Caco-2 (cell line): ENCODE data around the gene ARHGEF16. TPM values are rescaled to one million over a fixed set of nuclear protein-coding genes. Genes with fewer than 3 reads are reported as not detected.

ENCODE experiments used
- BruUV-seq: library from RNA; stranded (reverse); fragments of 400-500 nt; replicated peaks from 2 replicates; lab custom pipeline; 2021; lab: Mats Ljungman, UMichigan
- CTCF ChIA-PET: fragments of 300-600 bp; sonication (Branson Sonifier 250); formaldehyde crosslinking; loops from one replicate; lab custom pipeline; 2022; ENCODE audit warnings: antibody characterized with exemption; lab: Charles Lee
- POLR2A ChIA-PET: fragments of 300-600 bp; sonication (Branson Sonifier 250); formaldehyde crosslinking; loops from one replicate; lab custom pipeline; 2022; ENCODE audit warnings: antibody characterized with exemption; lab: Charles Lee
- DNase-seq, 2 experiments: peaks; one replicate each; pipeline versions ENCODE4 v3.0.0 to v3.0.0-alpha.2; 2020 to 2022
- H3K27me3 ChIP-seq: replicated peaks from 2 replicates; pipeline ENCODE4 v1.6.0; 2011; ENCODE audit warnings: low read length; ENCODE audit not compliant: control insufficient read depth, insufficient read depth
- H3K36me3 ChIP-seq: 2 replicates; pipeline ENCODE4 v1.5.1; 2011; ENCODE audit warnings: low read length; ENCODE audit not compliant: control insufficient read depth, insufficient read depth
- H3K4me1 ChIP-seq: fragments of 250-450 bp; sonication (Bioruptor Pico); 2 replicates; pipeline ENCODE4 v1.5.1; 2020; ENCODE audit warnings: mild to moderate bottlenecking
- H3K4me3 ChIP-seq: 2 replicates; pipeline ENCODE4 v1.5.1; 2011; ENCODE audit warnings: low read depth, mild to moderate bottlenecking, control low read depth, low read length
- H3K9me3 ChIP-seq: fragments of 250-450 bp; sonication (Bioruptor Pico); 2 replicates; pipeline ENCODE4 v1.5.1; 2020; ENCODE audit warnings: mild to moderate bottlenecking, moderate library complexity
- H3K27ac Mint-ChIP-seq: one replicate; pipeline ENCODE4 v1.8.0; 2022; ENCODE audit warnings: mixed read lengths; ENCODE audit not compliant: unreplicated experiment
- H3K27me3 Mint-ChIP-seq: one replicate; pipeline ENCODE4 v1.8.0; 2022; ENCODE audit warnings: mixed read lengths; ENCODE audit not compliant: insufficient read depth, unreplicated experiment
- H3K36me3 Mint-ChIP-seq: one replicate; pipeline ENCODE4 v1.8.0; 2022; ENCODE audit warnings: mild to moderate bottlenecking, mixed read lengths; ENCODE audit not compliant: insufficient read depth, unreplicated experiment
- H3K4me1 Mint-ChIP-seq: one replicate; pipeline ENCODE4 v1.8.0; 2022; ENCODE audit warnings: low read depth, mixed read lengths; ENCODE audit not compliant: unreplicated experiment
- H3K4me3 Mint-ChIP-seq: one replicate; pipeline ENCODE4 v1.8.0; 2022; ENCODE audit warnings: mild to moderate bottlenecking, moderate library complexity, mixed read lengths; ENCODE audit not compliant: unreplicated experiment
- H3K9me3 Mint-ChIP-seq: one replicate; pipeline ENCODE4 v1.8.0; 2022; ENCODE audit warnings: mixed read lengths; ENCODE audit not compliant: unreplicated experiment
- CTCF ChIP-seq, 2 experiments: fragments of 200-600 bp in 1 of 2; IDR thresholded peaks; 1 replicate in 1 of 2; 2 replicates in 1 of 2; pipeline versions ENCODE4 v1.5.1 to v1.8.0; 2011 to 2022; ENCODE audit warnings: antibody characterized with exemption in 1 of 2, control low read depth in 1 of 2, inconsistent platforms in 1 of 2, low read depth in 1 of 2, low read length in 1 of 2, mild to moderate bottlenecking in 1 of 2, moderate library complexity in 1 of 2; ENCODE audit not compliant: insufficient read depth in 1 of 2, severe bottlenecking in 1 of 2, unreplicated experiment in 1 of 2
- intact Hi-C: fragments of 100-400 bp; cut with micrococcal nuclease; formaldehyde crosslinking; loops from one replicate; pipeline ENCODE4 v1.10.0; 2022; ENCODE audit not compliant: unreplicated experiment
- total RNA-seq: library from RNA; stranded (reverse); gene quantifications from 2 replicates; pipeline ENCODE4 v1.2.3, GENCODE V29; 2022

ARHGEF16 gene
- total RNA-seq, 1 experiment from 2014 or later = 40.6 TPM

- DNase-seq = no peak
- CTCF ChIA-PET = interaction anchor here (0.6 to 1.8 kb wide), 6 partner anchors 11 to 465 kb away, joined by 3 to 7 read pairs (median 3); no protein-coding TSS in a partner anchor
- TF ChIP-seq CTCF (IDR thresholded peaks at IDR 0.05; ENCODE audit: insufficient read depth in 1 of 2, low read depth in 1 of 2, low read length in 1 of 2, severe bottlenecking in 1 of 2, unreplicated experiment in 1 of 2) = no peak
- no peaks in the 10 kb centered on the region for H3K9me3 Mint-ChIP-seq
- H3K9me3 ChIP-seq = no peaks in the 10 kb centered on the region
- no peaks in the 10 kb centered on the region for H3K27me3 ChIP-seq
- H3K4me1 ChIP-seq = no peaks in the 10 kb centered on the region
- peaks cover 3% of the 10 kb centered on the region for H3K27me3 Mint-ChIP-seq
- intact Hi-C loops = no loop called here
- BruUV-seq = no TSS peak
- no peak overlapping the region for H3K4me3 Mint-ChIP-seq
- no peaks in the 10 kb centered on the region for H3K36me3 Mint-ChIP-seq
- POLR2A ChIA-PET = no interaction called here
- no peak overlapping the region for H3K4me3 ChIP-seq
- H3K27ac Mint-ChIP-seq = no peak overlapping the region
- H3K36me3 ChIP-seq = no peaks in the 10 kb centered on the region
- no peaks in the 10 kb centered on the region for H3K4me1 Mint-ChIP-seq
These were observed 22.8 kb upstream of the ARHGEF16 start for GRCh38 chr1:3431686-3432085.

GRCh38 chr1:3432306-3432705, 22.2 kb upstream of the ARHGEF16 start:
- no peaks in the 10 kb centered on the region for H3K9me3 ChIP-seq
- no peak for TF ChIP-seq CTCF (IDR thresholded peaks at IDR 0.05; ENCODE audit: insufficient read depth in 1 of 2, low read depth in 1 of 2, low read length in 1 of 2, severe bottlenecking in 1 of 2, unreplicated experiment in 1 of 2)
- no peaks in the 10 kb centered on the region for H3K36me3 Mint-ChIP-seq
- no peak overlapping the region for H3K4me3 Mint-ChIP-seq
- H3K9me3 Mint-ChIP-seq = no peaks in the 10 kb centered on the region
- H3K4me1 Mint-ChIP-seq = no peaks in the 10 kb centered on the region
- POLR2A ChIA-PET = no interaction called here
- no peaks in the 10 kb centered on the region for H3K36me3 ChIP-seq
- DNase-seq = no peak
- no peaks in the 10 kb centered on the region for H3K27me3 ChIP-seq
- H3K27ac Mint-ChIP-seq = no peak overlapping the region
- H3K27me3 Mint-ChIP-seq = peaks cover 3% of the 10 kb centered on the region
- no TSS peak for BruUV-seq
- no peaks in the 10 kb centered on the region for H3K4me1 ChIP-seq
- CTCF ChIA-PET = interaction anchor here (0.7 to 1.8 kb wide), 4 partner anchors 11 to 39 kb away, joined by 3 to 7 read pairs (median 4); no protein-coding TSS in a partner anchor
- intact Hi-C loops = no loop called here
- H3K4me3 ChIP-seq = no peak overlapping the region

- H3K27ac Mint-ChIP-seq = no peak overlapping the region
- Histone ChIP-seq H3K36me3 (no peaks in the 10 kb centered on the region), H3K4me1 (no peaks in the 10 kb centered on the region), H3K27me3 (no peaks in the 10 kb centered on the region), H3K4me3 (no peak overlapping the region), H3K9me3 (no peaks in the 10 kb centered on the region)
- CTCF ChIA-PET = no interaction called here
- POLR2A ChIA-PET = no interaction called here
- intact Hi-C loops = no loop called here
- H3K27me3 Mint-ChIP-seq = peaks cover 3% of the 10 kb centered on the region
- DNase-seq = no peak
- H3K36me3 Mint-ChIP-seq = no peaks in the 10 kb centered on the region
- no peak for TF ChIP-seq CTCF (IDR thresholded peaks at IDR 0.05; ENCODE audit: insufficient read depth in 1 of 2, low read depth in 1 of 2, low read length in 1 of 2, severe bottlenecking in 1 of 2, unreplicated experiment in 1 of 2)
- BruUV-seq = no TSS peak
- H3K4me3 Mint-ChIP-seq = no peak overlapping the region
- H3K4me1 Mint-ChIP-seq = no peaks in the 10 kb centered on the region
- no peaks in the 10 kb centered on the region for H3K9me3 Mint-ChIP-seq
These were observed 21.4 kb upstream of the ARHGEF16 start for GRCh38 chr1:3433076-3433475.
